Measurements from ENCODE around the gene DNAH11.

DNA sequence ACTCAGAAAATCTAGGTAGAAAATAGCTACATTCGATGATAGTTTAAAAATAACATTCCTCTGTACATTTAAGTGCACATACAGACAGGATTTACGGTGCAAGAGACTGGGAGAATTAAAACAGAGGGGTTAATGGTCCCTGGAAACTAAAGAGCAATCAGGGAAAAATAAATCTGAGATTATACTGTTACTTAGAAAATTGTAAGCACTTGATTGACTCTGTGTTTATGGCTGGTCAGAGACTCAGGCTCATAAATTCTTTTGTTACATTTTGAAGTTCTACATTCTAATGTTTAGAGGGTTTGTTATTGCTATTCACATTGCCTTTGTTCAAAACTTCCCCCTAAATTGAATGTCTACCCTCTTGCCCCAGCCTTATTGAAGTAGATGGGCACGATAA, 348.5 kb downstream of the DNAH11 start:
- TF ChIP-seq CTCF (conservative IDR thresholded peaks at IDR 0.05): no peak
- no peak for TF ChIP-seq ZFX (IDR thresholded peaks at IDR 0.05)

Data from C4-2B (cell line).